Activated CD4-positive, alpha-beta T cell treated with anti-CD3 and anti-CD28 coated beads, Interleukin-2, amount 50 U/mL, for 24 hours (primary cell): Measurements from ENCODE around the gene RASA3.
A peak's percentile ranks its signal among the peaks of the same experiment; 100 is the strongest.
"Not testable (repeated sequence)": the region's sequence is repeated elsewhere in the genome, so short reads cannot be mapped to it uniquely, and the experiment has no call there.

Experiments used
- DNase-seq, 2 donors: peaks; one replicate each; pipeline ENCODE4 v3.0.0-alpha.2; 2020; ENCODE audit warnings: low read depth in 1 of 2, low spot score in 1 of 2

The RASA3 gene

GRCh38 chr13:114127473-114128347, 4.7 kb downstream of the RASA3 start:
- DNase-seq, result no peak

DNA sequence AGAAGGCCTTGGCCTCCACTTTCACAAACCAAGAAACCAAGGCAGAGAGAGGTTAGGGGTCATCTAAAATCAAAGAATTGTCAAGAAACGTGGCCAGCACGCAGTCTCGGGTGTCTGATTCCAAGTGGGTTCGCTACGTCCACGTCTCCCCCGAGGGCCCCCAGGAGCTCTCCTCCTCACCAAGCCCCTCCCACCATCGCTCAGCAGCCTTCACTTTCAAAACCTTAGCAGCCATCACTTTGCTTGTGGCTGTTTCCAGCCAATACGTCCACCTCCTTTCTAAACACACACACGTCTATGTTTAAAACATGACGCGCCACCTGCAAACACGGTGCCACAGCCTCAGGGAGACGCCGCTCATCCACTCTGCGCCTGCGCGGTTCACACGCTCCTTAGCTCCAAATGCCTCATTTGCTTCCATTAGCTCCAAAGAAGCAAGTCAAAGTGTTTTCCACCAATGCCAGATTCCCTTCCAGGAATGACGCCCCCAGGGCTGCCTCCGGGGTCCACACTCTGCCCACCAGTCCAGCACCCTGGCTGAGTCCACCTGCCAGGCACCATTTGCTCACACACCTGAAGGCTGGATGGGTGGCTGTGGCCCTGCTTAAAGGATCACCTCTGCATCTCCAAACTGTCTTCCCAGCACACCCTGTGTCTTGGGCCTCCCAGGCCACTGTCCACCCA, 5.5 kb downstream of the RASA3 start:
- no peak for DNase-seq

- DNase-seq, result not testable (repeated sequence)
Measured at GRCh38 chr13:114126086-114126485, 6.3 kb downstream of the RASA3 start.

DNA sequence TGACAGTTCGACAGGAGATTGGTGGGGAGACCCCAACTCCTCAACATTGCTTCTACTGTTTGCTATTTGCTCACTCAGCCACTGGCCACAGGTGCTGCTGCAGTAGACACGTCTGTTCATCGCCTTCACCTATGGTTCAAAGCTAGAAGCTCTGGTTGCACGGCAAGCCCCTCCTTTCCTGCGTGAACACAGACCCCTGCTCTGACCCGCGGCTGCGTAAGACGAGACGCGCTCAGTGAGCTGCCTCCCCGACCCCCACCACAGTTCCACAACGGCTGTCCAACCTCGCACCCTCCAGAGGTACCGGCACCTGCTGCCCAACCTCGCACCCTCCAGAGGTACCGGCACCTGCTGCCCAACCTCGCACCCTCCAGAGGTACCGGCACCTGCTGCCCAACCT, 6.8 kb downstream of the RASA3 start:
- no peak for DNase-seq

DNA sequence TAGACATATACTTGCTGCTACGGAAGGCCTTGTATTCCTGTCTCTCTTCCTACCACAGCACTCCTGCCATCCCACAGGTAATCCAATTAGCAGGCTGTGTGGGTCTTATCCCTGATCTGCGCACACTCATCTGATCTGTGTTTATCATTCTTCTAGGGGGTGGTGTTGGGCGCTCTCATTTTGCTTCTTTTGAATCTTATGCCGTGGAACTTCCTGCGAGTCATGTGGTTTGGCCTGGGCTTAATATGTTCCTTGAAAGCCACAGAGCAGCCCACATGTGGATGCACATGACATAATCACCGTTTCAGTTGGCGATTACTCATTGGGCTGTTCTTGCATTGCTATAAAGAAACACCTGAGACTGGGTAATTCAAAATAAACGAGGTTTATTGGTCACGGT, 7.5 kb downstream of the RASA3 start:
- DNase-seq, result peak in 1 of 2 donors; percentile 75

DNA sequence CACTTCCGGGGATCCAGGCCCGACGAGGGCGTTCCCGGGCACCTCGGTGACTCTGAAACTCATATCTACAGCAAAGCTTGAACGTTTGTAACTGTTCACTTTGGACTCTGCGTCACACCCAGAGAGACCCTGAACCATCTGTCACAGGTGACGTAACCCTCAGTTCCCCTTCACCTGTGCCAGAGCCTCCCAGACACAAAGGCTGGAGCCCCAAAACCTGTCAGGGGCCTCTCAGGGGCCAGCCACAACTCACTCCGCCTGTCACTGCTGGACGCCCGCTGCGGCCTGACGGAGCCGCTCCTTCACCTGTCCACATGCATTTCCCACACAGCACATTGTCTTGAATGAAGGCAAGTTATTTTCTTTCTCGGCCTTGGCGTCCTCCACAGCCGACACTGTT, 8.0 kb downstream of the RASA3 start:
- DNase-seq, result no peak

DNA sequence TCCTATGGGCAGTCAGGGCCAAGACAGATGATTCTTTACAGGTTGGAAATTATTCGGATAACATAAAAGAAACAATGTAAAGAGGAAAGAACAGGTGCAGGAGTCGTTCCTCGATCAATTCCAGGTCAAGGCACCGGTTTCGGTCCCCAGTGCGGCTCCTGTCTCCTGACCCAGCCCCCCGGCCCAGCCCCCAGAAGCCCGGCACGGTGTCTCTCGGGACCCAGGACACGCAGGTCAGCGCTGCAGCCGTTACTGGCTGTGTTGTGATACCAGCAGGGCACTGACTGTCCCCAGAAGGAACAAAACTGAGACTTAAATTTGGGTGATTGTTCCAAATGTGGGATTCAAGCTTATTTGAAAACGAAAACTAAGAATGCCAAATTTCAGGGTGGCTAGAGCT, 8.5 kb downstream of the RASA3 start:
- DNase-seq, result no peak

- no peak for DNase-seq
Measured at GRCh38 chr13:114123448-114123847, 9.0 kb downstream of the RASA3 start.

DNA sequence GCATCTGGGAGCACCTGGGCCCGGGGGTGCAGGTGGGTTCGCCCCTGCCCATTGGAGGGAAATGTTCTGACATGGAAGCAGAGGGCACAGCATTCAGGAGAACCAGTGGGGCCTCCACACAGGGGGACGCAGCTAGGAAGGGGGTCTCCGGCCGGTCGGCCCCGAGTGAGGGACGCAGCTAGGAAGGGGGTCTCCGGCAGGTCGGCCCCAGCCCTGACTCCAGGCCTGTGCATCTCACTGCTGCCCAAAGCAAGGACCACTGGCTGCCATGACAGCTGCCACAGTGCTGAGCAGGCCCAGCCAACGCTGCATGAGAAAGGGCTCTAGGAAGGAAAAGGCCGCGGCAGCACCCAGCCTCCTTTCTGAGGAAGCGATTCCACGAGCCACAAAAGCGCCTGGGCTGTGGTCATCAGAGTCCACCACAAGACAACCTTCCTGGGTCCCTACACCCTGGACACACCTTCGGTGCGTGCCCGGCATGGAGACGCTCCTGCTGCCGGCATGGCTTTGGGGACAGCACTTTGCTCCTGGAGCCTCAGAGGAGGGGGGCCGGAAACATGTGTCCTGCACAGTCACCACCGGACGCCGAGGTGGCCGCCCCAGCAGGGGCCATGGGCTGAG, 9.7 kb downstream of the RASA3 start:
- DNase-seq, result no peak

- no peak for DNase-seq
Measured at GRCh38 chr13:114122127-114122511, 10.3 kb downstream of the RASA3 start.

GRCh38 chr13:114121496-114122126, 10.8 kb downstream of the RASA3 start:
- DNase-seq, result no peak

DNA sequence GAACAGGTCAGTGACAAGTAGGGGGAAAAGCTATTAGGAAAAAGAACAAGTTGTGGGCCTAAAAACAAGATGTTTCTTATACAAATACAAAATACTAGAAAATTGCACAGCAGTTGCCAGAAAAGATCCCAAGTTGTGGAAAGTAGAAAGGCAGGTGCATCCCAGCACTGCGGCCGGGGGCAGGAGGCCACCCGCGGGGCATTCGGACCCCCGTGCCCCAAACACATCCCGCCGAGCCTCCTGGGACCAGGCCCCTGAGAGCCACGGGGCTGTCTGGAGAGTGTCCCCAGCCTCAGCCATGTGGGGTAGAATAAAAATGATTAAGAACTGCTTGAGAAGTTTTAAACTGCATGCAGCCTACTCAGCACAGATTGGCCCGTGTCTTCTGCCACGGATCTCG, 11.4 kb downstream of the RASA3 start:
- no peak for DNase-seq

GRCh38 chr13:114120591-114121011, 11.8 kb downstream of the RASA3 start:
- DNase-seq, result no peak

DNA sequence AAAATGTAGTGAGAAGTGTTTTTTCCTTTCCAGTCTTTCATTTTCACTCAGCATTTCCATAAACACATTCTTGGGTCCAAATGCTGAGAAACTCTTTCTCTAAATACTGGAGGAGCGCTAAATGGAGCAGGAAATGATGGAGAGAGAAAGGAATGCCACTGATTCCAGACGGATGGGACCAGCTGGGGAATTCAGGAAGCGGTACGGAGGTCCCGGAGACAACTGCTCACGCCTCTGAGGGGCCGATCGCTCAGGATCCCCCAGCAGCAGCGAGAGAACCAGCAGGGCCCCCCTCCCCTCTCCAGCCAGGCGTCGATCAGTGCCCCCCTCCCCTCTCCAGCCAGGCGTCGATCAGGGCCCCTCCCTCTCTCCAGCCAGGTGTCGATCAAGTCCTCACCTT, 13.2 kb downstream of the RASA3 start:
- no peak for DNase-seq

DNA sequence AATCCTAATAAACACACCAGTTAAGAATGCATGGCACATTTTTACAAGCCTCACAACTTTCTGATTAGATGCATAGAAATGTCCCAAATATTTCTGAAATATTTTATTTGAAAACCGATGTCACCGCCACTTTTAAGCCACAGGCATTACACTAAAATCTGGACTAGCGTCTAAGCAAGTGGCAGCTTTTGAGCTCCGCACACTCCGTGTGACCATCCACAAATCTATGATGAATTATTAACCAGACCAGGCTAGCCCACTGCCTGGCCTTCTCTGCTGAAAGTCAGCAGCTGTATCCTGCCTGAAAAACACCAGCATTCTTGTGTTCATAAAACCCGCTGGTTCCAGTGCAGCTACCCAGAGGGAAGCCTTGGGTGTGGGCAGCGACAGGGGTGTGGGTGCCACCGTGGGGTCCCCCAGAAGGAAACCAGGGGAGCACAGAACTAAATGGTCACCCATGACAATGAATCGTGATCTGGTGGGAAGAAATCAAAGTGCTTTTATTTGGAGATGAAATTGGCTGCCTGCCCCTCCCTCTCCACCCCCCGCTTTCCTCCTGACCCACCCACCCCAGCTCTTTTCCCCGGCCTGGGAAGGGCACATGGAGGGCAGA, 13.8 kb downstream of the RASA3 start:
- DNase-seq, result no peak

GRCh38 chr13:114118086-114118485, 14.3 kb downstream of the RASA3 start:
- no peak for DNase-seq

- DNase-seq, result not testable (repeated sequence)
Measured at GRCh38 chr13:114117341-114117874, 15.0 kb downstream of the RASA3 start.

DNA sequence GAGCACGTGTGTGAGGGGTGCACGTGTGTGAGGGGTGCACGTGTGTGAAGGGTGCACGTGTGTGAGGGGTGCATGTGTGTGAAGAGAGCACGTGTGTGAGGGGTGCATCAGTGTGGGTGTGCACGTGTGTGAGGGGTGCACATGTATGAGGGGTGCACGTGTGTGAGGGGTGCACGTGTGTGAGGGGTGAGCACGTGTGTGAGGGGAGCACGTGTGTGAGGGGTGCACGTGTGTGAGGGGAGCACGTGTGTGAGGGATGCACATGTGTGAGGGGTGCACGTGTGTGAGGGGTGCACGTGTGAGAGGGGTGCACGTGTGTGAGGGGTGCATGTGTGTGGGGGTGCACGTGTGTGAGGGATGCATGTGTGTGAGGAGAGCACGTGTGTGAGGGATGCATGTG, 15.7 kb downstream of the RASA3 start:
- DNase-seq, result no peak

GRCh38 chr13:114115796-114116195, 16.6 kb downstream of the RASA3 start:
- no peak for DNase-seq

GRCh38 chr13:114115191-114115671, 17.2 kb downstream of the RASA3 start:
- DNase-seq, result no peak

DNA sequence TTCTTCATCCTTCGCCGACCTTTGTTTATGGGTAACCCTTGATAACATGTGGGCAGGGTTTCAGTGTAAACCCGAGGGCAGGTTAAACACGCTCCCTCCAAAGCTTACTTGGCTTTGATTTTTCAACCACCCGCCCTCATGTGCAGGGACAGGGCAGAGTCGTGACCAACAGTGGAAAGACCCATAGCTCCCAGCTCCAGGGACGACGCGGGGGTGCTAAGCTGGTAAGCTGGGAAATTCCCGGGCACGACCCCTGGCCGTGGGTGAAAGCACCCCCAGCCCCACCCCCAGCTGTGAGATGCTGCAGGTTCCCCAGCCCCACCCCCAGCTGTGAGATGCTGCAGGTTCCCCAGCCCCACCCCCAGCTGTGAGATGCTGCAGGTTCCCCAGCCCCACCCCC, 17.8 kb downstream of the RASA3 start:
- DNase-seq, result not testable (repeated sequence)
